ENCODE data around the gene ZSCAN2. TPM values are rescaled to one million over a fixed set of nuclear protein-coding genes. Genes with fewer than 3 reads are reported as not detected.

The ZSCAN2 gene
- total and polyA plus RNA-seq, 2 of the 8 experiments (the other 6 are each of a cell fraction or from before 2014, with no cell fraction given) = 23.6 to 52.4 TPM

DNA sequence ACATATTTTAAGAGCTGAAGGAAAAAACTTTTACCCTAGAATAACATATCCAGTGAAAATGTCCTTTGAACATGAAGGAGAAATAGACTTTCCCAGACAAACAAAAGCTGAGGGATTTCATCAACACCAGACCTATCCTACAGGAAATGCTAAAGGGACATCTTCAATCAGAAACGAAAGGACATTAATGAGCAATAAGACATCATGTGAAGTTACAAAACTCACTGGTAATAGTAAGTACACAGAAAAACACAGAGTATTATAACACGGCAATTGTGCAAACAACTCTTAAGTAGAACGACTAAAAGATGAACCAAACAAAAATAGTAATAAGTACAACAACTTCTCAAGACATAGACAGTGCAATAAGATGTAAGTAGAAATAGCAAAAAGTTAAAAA, 3.5 kb upstream of the ZSCAN2 start:
- TF ChIP-seq POLR2AphosphoS5 (IDR thresholded peaks at IDR 0.05; ENCODE audit: low read depth, low read length) (no peak), SIN3A (conservative IDR thresholded peaks at IDR 0.05 in 1 of 2, IDR thresholded peaks at IDR 0.05 in 1 of 2; ENCODE audit: low read depth in 1 of 2, low read length in 2 of 2) (no peak), JUND (IDR thresholded peaks at IDR 0.05; ENCODE audit: low read length) (no peak)
- Histone ChIP-seq H4K8ac (ENCODE audit: extremely low read depth, insufficient read depth, low read length) (no peak overlapping the region), H3K4ac (replicated peaks; ENCODE audit: insufficient read length, low read depth, low read length) (no peak overlapping the region), H3K56ac (replicated peaks; ENCODE audit: insufficient read length, low read depth, low read length) (no peak overlapping the region), H4K20me1 (replicated peaks in 1 of 2; ENCODE audit: control insufficient read depth in 1 of 2, insufficient read depth in 2 of 2, low read length in 2 of 2) (no peaks in the 10 kb centered on the region), H2AFZ (ENCODE audit: low read length) (no peak overlapping the region), H4K5ac (ENCODE audit: insufficient read length, low read depth, low read length) (no peak overlapping the region), H3K4me3 (ENCODE audit: extremely low read depth in 1 of 4, insufficient read depth in 2 of 4, low read depth in 3 of 4, low read length in 4 of 4) (no peak overlapping the region), H3K27me3 (replicated peaks in 1 of 4; ENCODE audit: control insufficient read depth in 3 of 4, extremely low read depth in 1 of 4, insufficient read depth in 3 of 4, low read length in 3 of 4) (peaks cover 0 to 3% (median 0%) of the 10 kb centered on the region in 4 experiments; a peak in 3 of 7 replicates), H2BK5ac (ENCODE audit: low read depth, low read length) (no peak overlapping the region), H3K79me1 (ENCODE audit: low read depth, low read length) (no peaks in the 10 kb centered on the region; the same call in 1 of the 2 replicates), H3K23me2 (ENCODE audit: low read depth, low read length) (peaks cover 7% of the 10 kb centered on the region; the same call in 1 of the 2 replicates), H4K91ac (replicated peaks; ENCODE audit: insufficient read length, low read length) (no peak overlapping the region), H3K79me2 (ENCODE audit: control insufficient read depth in 1 of 2, insufficient read depth in 2 of 2, low read length in 2 of 2) (peaks cover 0 to 12% of the 10 kb centered on the region in 2 experiments; a peak in 1 of 4 replicates), H2AK5ac (ENCODE audit: low read depth, low read length) (no peak overlapping the region), H3K23ac (ENCODE audit: insufficient read length) (no peak overlapping the region), H3K9me3 (ENCODE audit: insufficient read depth in 2 of 2, low read depth in 1 of 2, low read length in 1 of 2) (peaks cover 0 to 7% of the 10 kb centered on the region in 2 experiments; a peak in 1 of 4 replicates), H3K9ac (replicated peaks in 1 of 4; ENCODE audit: extremely low read depth in 1 of 4, low read depth in 3 of 4, low read length in 3 of 4) (no peak overlapping the region), H3K4me1 (replicated peaks in 1 of 4; ENCODE audit: control insufficient read depth in 3 of 4, insufficient read depth in 4 of 4, low read length in 3 of 4) (peaks cover 0 to 12% (median 2%) of the 10 kb centered on the region in 4 experiments; a peak in 5 of 7 replicates), H3K14ac (ENCODE audit: insufficient read length) (no peak overlapping the region), H3K27ac (ENCODE audit: low read depth, low read length) (no peak overlapping the region), H2BK20ac (ENCODE audit: low read length) (no peak overlapping the region), H2BK120ac (replicated peaks; ENCODE audit: low read depth, low read length) (no peak overlapping the region), H3K4me2 (ENCODE audit: insufficient read depth in 1 of 2, low read depth in 2 of 2, low read length in 2 of 2) (no peak overlapping the region), H2BK12ac (ENCODE audit: low read depth, low read length) (no peak overlapping the region), H3K18ac (ENCODE audit: extremely low read depth, low read length) (no peak overlapping the region), H2BK15ac (ENCODE audit: low read length) (no peak overlapping the region), H3K36me3 (ENCODE audit: control insufficient read depth in 2 of 4, insufficient read depth in 4 of 4, low read length in 3 of 4) (no peaks in the 10 kb centered on the region)
- 77% methylated on average over 3 of the region's 3 CpGs; no CpG with 5 or more reads in 1 of the 2 experiments for WGBS, 2 experiments (ENCODE audit: extremely low coverage in 1 of 2, insufficient coverage in 1 of 2, insufficient read length in 1 of 2, insufficient replicate concordance in 2 of 2, low coverage in 1 of 2, low lambda C conversion rate in 2 of 2, missing lambda C conversion rate in 1 of 2)
- no peak for FAIRE-seq
- ChIA-PET POLR2A (ENCODE audit: partially characterized antibody) (interaction anchor here (1.0 to 11.9 kb wide), 3 partner anchors 11 to 35 kb away, joined by 3 to 134 read pairs (median 7); no protein-coding TSS in a partner anchor), CTCF (ENCODE audit: partially characterized antibody) (interaction anchor here (1.4 to 6.5 kb wide), 9 partner anchors 10 to 280 kb away, joined by 4 to 61 read pairs (median 24); partner anchors contain the start of gene WDR73)
- DNase-seq (ENCODE audit: low read depth in 1 of 2, low spot score in 2 of 2) = no peak

All from H1 (cell line).